ENCODE measurements around the gene TRAPPC6A.
"Not testable (repeated sequence)": the region's sequence is repeated elsewhere in the genome, so short reads cannot be mapped to it uniquely, and the experiment has no call there.

TRAPPC6A gene

DNA sequence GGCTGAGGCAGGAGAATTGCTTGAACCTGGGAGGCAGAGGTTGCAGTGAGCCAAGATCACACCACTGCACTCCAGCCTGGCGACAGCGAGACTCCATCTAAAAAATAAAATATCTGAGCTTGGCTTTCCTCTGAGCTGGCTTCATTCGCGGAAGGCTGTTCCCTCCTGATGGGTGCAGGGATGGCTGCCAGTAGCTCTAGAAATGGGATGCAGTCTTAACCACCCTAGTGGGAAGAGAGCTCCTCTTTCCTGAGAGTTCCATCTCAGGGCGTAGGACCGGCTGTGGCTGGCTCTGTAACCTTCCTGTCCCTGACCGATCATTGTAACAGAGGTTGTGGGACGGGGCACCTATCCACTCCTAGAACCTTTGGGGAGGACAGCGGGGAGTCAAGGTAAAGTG, 52.7 kb downstream of the TRAPPC6A start:
- TF ChIP-seq, protein P1, sequence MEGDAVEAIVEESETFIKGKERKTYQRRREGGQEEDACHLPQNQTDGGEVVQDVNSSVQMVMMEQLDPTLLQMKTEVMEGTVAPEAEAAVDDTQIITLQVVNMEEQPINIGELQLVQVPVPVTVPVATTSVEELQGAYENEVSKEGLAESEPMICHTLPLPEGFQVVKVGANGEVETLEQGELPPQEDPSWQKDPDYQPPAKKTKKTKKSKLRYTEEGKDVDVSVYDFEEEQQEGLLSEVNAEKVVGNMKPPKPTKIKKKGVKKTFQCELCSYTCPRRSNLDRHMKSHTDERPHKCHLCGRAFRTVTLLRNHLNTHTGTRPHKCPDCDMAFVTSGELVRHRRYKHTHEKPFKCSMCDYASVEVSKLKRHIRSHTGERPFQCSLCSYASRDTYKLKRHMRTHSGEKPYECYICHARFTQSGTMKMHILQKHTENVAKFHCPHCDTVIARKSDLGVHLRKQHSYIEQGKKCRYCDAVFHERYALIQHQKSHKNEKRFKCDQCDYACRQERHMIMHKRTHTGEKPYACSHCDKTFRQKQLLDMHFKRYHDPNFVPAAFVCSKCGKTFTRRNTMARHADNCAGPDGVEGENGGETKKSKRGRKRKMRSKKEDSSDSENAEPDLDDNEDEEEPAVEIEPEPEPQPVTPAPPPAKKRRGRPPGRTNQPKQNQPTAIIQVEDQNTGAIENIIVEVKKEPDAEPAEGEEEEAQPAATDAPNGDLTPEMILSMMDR (IDR thresholded peaks at IDR 0.05; ENCODE audit: extremely low read depth, insufficient read depth, missing control alignments), result no peak
- in situ Hi-C loops (cut with MboI; ENCODE audit: low pct_unique_long_range_greater_than_20kb, low sequenced_read_pairs, unreplicated experiment), result no loop called here
- no peak for DNase-seq (ENCODE audit: low spot score)

DNA sequence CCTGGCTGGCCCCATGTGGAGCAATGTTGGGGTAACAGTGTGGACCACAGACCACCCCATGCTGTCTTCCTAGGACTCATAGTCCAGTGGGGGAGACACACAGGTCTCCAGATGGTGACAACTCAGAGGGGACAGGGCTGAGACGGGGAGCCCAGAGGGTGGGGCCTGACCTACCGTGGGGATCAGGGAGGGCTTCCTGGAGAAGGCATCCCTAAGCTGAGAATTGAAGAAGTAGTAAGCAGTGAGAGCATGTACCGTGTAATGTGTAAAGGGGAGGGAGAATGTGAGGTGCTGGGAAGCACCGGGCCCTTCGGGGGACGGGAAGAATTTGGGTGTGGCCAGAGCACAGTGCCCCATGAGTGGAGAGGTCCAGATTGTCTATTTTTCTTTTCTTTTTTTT, 54.0 kb downstream of the TRAPPC6A start:
- TF ChIP-seq, protein P1 (IDR thresholded peaks at IDR 0.05; ENCODE audit: extremely low read depth, insufficient read depth, missing control alignments), result no peak
- in situ Hi-C loops (cut with MboI; ENCODE audit: low pct_unique_long_range_greater_than_20kb, low sequenced_read_pairs, unreplicated experiment), result no loop called here

DNA sequence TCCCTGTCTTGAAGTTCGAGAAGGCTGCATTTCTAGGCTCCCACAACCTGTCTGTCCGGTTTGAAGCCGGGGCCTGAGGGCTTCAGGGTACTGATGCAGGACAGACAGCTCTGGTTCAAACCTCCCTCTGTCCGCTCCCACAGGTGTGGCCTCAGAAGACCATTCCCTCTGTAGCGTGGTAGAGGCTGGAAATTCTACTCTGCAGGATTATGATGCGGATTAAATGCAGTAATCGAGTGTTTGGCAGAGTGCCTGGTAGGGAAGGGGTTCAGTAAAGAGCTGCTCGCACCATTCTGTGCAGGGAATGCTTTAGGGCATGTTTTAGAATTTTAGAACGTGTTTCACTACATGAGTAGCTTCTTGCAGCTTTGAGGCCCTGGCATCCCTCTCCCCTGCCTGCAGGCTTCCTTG, 54.6 kb downstream of the TRAPPC6A start:
- in situ Hi-C loops (cut with MboI; ENCODE audit: low pct_unique_long_range_greater_than_20kb, low sequenced_read_pairs, unreplicated experiment), result no loop called here
- no peak for DNase-seq (ENCODE audit: low spot score)

More for the DNA sequence above, 54.0 kb downstream of the TRAPPC6A start:
- no peak for DNase-seq (ENCODE audit: low spot score)

DNA sequence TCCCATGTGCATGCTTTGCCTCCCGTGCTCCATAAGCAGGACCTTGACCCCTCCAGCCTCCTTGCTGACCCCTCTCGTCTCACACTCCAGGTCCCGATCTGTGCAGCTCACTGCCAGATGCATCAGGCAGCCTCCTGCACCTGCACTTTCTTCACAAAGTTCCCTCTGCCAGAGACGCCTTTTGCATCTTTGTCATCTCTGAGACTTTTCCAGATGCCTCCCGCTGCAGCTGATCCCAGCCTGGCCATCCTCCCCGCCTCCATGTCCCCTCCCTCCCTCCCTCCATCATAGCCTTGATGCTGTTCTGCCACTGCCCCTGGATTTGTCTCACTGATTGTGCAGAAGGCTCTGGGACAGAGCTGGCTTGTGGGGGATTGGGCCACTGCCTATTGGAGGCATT, 55.2 kb downstream of the TRAPPC6A start:
- in situ Hi-C loops (cut with MboI; ENCODE audit: low pct_unique_long_range_greater_than_20kb, low sequenced_read_pairs, unreplicated experiment), result no loop called here
- no peak for DNase-seq (ENCODE audit: low spot score)
- TF ChIP-seq, protein P1 (IDR thresholded peaks at IDR 0.05; ENCODE audit: extremely low read depth, insufficient read depth, missing control alignments), result no peak

More for the DNA sequence above, 54.6 kb downstream of the TRAPPC6A start:
- TF ChIP-seq, protein P1 (IDR thresholded peaks at IDR 0.05; ENCODE audit: extremely low read depth, insufficient read depth, missing control alignments), result no peak

DNA sequence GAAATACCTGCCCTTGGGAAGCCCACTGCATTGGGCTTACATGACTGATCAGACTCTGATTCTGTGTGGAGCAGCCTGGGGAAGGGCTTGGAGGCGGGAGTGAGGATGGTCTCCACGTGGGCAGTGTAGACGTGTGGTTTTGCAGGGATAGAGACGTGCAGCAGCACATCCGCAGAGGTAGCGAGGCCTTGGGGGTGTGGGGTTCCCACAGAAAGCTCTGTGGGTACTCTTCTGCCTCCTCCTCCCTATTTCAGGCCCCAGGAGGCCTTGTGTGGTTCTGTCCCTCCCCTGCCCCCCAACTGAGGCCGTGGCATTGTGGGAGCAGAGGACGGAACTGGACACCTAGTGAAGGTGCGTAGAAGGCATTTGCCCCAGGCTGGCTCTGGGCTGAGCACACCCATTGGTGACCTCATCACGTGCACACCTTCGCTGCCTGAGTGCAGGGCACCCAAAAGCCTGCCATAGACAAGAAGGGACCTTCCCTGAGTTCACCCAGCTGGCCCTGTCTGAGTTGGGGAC, 56.2 kb downstream of the TRAPPC6A start:
- DNase-seq (ENCODE audit: low spot score), result no peak
- TF ChIP-seq, protein P1 (IDR thresholded peaks at IDR 0.05; ENCODE audit: extremely low read depth, insufficient read depth, missing control alignments), result no peak
- in situ Hi-C loops (cut with MboI; ENCODE audit: low pct_unique_long_range_greater_than_20kb, low sequenced_read_pairs, unreplicated experiment), result no loop called here

DNA sequence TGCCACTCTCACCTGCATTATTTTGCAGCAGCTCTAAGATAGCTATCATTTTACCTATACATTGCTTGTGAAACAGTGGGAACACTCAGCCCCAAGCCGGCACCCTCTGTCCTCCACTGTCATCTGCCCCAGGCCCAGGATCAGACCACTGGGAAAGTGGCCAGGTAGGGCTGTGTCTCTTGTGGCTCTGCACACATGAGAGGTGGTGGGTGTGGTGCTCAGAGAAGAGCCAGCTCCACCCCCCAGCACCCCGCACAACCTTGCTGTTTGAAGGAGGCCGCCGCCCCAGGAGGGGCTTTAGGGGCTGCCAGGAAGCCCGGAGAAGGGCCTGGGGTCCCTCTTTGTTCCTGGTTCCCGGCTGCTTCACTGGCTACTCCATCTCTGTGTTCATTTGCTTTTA, 58.5 kb downstream of the TRAPPC6A start:
- in situ Hi-C loops (cut with MboI; ENCODE audit: low pct_unique_long_range_greater_than_20kb, low sequenced_read_pairs, unreplicated experiment), result no loop called here
- no peak for DNase-seq (ENCODE audit: low spot score)
- TF ChIP-seq, protein P1 (IDR thresholded peaks at IDR 0.05; ENCODE audit: extremely low read depth, insufficient read depth, missing control alignments), result no peak

DNA sequence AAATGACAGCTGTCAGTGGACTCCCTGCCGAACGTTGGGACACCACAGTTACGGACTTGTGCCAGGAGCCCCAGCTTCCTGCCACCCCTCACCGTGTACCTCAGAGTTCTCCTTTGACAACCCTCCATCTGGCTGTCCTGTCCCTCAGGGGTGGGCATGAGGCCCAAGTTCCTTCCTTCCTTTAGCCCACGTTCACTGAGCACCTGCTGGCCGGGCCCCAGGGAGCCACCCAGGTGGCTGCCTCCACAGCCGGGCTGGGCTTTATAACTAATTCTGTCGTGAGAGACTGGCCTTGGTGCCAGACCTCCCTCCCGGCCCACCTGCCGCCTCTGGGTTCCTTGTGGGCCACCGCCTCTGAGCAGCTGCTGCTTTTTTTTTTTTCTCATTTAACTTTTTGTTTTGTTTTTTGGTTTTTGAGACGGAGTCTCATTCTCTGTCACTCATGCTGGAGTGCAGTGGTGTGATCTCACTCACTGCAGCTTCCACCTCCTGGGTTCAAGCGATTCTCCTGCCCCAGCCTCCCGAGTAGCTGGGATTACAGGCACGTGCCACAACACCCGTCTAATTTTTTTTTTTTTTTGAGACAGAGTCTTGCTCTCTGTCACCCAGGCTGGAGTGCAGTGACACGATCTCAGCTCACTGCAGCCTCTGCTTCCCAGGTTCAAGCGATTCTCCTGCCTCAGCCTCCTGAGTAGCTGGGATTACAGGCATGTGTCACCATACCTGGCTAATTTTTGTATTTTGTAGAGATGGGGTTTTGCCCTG, 59.3 kb downstream of the TRAPPC6A start:
- DNase-seq (ENCODE audit: low spot score), result peak; percentile 58
- in situ Hi-C loops (cut with MboI; ENCODE audit: low pct_unique_long_range_greater_than_20kb, low sequenced_read_pairs, unreplicated experiment), result not testable (repeated sequence)

Data from GM13977 (cell line).